MCF 10A (cell line): ENCODE data around the gene AUTS2. TPM values are rescaled to one million over a fixed set of nuclear protein-coding genes. Genes with fewer than 3 reads are reported as not detected.

Experiments used
- BruUV-seq: library from RNA; stranded (reverse); fragments of 400-500 nt; replicated peaks from 2 replicates; lab custom pipeline; 2021; lab: Mats Ljungman, UMichigan
- CTCF ChIA-PET: fragments of 300-600 bp; sonication (Branson Sonifier 250); formaldehyde crosslinking; extraction: SDS; loops from one replicate; lab custom pipeline; 2021; ENCODE audit warnings: antibody characterized with exemption, inconsistent platforms; lab: Yijun Ruan, JAX
- POLR2A ChIA-PET: fragments of 300-600, 350-650 bp; sonication (Branson Sonifier 250); formaldehyde crosslinking; extraction: SDS; loops from one replicate; lab custom pipeline; 2020; ENCODE audit warnings: antibody characterized with exemption, inconsistent platforms; lab: Yijun Ruan, JAX
- DNase-seq: peaks from one replicate; pipeline ENCODE4 v3.0.0-alpha.2; 2018; ENCODE audit not compliant: unreplicated experiment
- H3K27ac Mint-ChIP-seq: one replicate; pipeline ENCODE4 v1.8.0; 2022; ENCODE audit warnings: mild to moderate bottlenecking, low read depth, mixed read lengths; ENCODE audit not compliant: unreplicated experiment
- H3K27me3 Mint-ChIP-seq: one replicate; pipeline ENCODE4 v1.8.0; 2022; ENCODE audit warnings: mixed read lengths; ENCODE audit not compliant: insufficient read depth, unreplicated experiment
- H3K36me3 Mint-ChIP-seq: one replicate; pipeline ENCODE4 v1.8.0; 2022; ENCODE audit warnings: mild to moderate bottlenecking, moderate library complexity, mixed read lengths; ENCODE audit not compliant: insufficient read depth, unreplicated experiment
- H3K4me1 Mint-ChIP-seq: one replicate; pipeline ENCODE4 v1.8.0; 2022; ENCODE audit warnings: mixed read lengths; ENCODE audit not compliant: insufficient read depth, unreplicated experiment
- H3K4me3 Mint-ChIP-seq: one replicate; pipeline ENCODE4 v1.8.0; 2022; ENCODE audit warnings: mild to moderate bottlenecking, moderate library complexity, mixed read lengths; ENCODE audit not compliant: unreplicated experiment
- H3K9me3 Mint-ChIP-seq: one replicate; pipeline ENCODE4 v1.8.0; 2022; ENCODE audit warnings: mixed read lengths; ENCODE audit not compliant: unreplicated experiment
- CTCF ChIP-seq: fragments of 200-600 bp; IDR thresholded peaks from one replicate; pipeline ENCODE4 v1.8.0; 2022; ENCODE audit warnings: antibody characterized with exemption, mild to moderate bottlenecking; ENCODE audit not compliant: unreplicated experiment
- intact Hi-C: fragments of 100-400 bp; cut with micrococcal nuclease; formaldehyde crosslinking; loops from 2 replicates; pipeline ENCODE4 v1.14.1; 2022
- total RNA-seq: library from RNA; stranded (reverse); gene quantifications from 2 replicates; pipeline ENCODE4 v1.2.3, GENCODE V29; 2022

AUTS2 gene
- total RNA-seq, 1 experiment from 2014 or later, result 1.3 TPM

GRCh38 chr7:70837589-70837988 is 1239.3 kb downstream of the AUTS2 start:
- no peaks in the 10 kb centered on the region for H3K27me3 Mint-ChIP-seq
- no TSS peak for BruUV-seq

DNA sequence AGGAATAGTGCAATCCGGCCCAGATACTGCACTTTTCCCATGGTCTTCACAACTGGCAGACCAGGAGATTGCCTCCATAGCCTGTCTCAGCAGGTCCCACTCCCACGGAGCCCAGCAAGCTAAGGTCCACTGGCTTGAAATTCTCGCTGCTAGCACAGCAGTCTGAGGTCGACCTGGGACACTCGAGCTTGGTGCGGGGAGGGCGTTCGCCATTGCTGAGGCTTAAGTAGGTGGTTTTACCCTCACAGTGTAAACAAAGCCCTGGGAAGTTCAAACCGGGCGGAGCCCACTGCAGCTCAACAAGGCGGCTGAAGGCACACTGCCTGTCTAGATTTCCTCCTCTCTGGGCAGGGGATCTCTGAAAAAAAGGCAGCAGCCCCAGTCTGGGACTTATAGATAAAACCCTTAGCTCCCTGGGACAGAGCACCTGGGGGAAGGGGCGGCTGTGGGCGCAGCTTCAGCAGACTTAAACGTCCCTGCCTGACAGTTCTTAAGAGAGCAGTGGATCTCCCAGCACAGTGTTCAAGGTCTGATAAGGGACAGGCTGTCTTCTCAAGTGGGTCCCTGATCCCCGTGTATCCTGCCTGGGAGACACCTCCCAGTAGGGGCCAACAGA is 1240.1 kb downstream of the AUTS2 start:
- CTCF ChIA-PET, result interaction anchor here (0.6 kb wide), 1 partner anchor 24 kb away, joined by 3 read pairs; no protein-coding TSS in a partner anchor
- TF ChIP-seq CTCF, result no peak
- no TSS peak for BruUV-seq

More at GRCh38 chr7:70837589-70837988, 1239.3 kb downstream of the AUTS2 start:
- no peak for TF ChIP-seq CTCF
- intact Hi-C loops, result no loop called here
- ChIA-PET CTCF (no interaction called here), POLR2A (no interaction called here)
- no peak for DNase-seq
- Mint-ChIP-seq H3K9me3 (peaks cover 15% of the 10 kb centered on the region), H3K4me1 (no peaks in the 10 kb centered on the region), H3K27ac (no peak overlapping the region), H3K36me3 (peaks cover 5% of the 10 kb centered on the region), H3K4me3 (no peak overlapping the region)

More for the DNA sequence above, 1240.1 kb downstream of the AUTS2 start:
- Mint-ChIP-seq H3K9me3 (peaks cover 15% of the 10 kb centered on the region), H3K27ac (no peak overlapping the region), H3K4me3 (no peak overlapping the region), H3K27me3 (no peaks in the 10 kb centered on the region), H3K4me1 (no peaks in the 10 kb centered on the region), H3K36me3 (peaks cover 5% of the 10 kb centered on the region)
- POLR2A ChIA-PET, result no interaction called here
- DNase-seq, result no peak
- intact Hi-C loops, result no loop called here
